MM.1S (cell line): Measurements from ENCODE around the gene KRTAP10-9.

ENCODE experiments used
- EZH2 ChIP-seq: fragments of 300-600 bp; sonication (generic); optimal IDR thresholded peaks from 2 replicates; pipeline ENCODE3; 2017; ENCODE audit warnings: low read depth, mild to moderate bottlenecking, antibody characterized with exemption, low read length, mixed read lengths
- EZH2phosphoT487 ChIP-seq: fragments of 300-600 bp; sonication (generic); IDR thresholded peaks from 2 replicates; pipeline ENCODE4 v1.6.1; 2018; ENCODE audit warnings: antibody characterized with exemption, low read length
- TF ChIP-seq, protein P1 (sequence below): fragments of 300-600 bp; sonication (generic); IDR thresholded peaks from 2 replicates; pipeline ENCODE4 v1.5.1; 2016; ENCODE audit warnings: antibody characterized with exemption, low read length, mixed read lengths

DNA sequence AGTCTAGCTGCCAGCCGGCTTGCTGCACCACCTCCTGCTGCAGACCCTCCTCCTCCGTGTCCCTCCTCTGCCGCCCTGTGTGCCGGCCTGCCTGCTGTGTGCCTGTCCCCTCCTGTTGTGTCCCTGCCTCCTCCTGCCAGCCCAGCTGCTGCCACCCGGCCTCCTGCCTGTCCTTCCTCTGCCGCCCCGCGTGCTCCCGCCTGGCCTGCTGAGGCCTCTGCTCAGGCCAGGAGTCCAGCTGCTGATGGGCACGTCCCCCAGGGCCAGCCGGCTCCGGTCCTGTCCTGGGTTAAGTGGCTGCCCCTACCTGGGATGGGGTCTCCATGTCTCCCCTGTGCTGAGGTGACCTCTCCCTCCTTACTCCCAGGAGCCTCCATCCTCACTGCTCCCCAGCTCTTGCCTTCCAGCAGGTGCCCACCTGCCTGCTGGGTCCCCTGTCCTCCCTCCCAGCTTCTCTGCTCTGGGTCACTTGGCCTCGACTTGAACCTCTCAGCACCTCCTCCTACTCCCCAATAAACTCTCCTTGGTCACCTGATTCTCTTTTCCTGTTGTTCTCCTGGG, 14.1 kb upstream of the KRTAP10-9 start:
- TF ChIP-seq, protein P1, sequence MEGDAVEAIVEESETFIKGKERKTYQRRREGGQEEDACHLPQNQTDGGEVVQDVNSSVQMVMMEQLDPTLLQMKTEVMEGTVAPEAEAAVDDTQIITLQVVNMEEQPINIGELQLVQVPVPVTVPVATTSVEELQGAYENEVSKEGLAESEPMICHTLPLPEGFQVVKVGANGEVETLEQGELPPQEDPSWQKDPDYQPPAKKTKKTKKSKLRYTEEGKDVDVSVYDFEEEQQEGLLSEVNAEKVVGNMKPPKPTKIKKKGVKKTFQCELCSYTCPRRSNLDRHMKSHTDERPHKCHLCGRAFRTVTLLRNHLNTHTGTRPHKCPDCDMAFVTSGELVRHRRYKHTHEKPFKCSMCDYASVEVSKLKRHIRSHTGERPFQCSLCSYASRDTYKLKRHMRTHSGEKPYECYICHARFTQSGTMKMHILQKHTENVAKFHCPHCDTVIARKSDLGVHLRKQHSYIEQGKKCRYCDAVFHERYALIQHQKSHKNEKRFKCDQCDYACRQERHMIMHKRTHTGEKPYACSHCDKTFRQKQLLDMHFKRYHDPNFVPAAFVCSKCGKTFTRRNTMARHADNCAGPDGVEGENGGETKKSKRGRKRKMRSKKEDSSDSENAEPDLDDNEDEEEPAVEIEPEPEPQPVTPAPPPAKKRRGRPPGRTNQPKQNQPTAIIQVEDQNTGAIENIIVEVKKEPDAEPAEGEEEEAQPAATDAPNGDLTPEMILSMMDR, result no peak
- TF ChIP-seq EZH2, result no peak
- TF ChIP-seq EZH2phosphoT487, result no peak
